Loucy (cell line): Measurements from ENCODE around the gene PYGM.

Experiments
- H2AFZ ChIP-seq: fragments of 200-600 bp; sonication (generic); 2 replicates; pipeline ENCODE4 v1.6.0; 2016; ENCODE audit warnings: antibody characterized with exemption, mild to moderate bottlenecking, low read length, moderate library complexity
- H3F3A ChIP-seq: fragments of 200-600 bp; 2 replicates; pipeline ENCODE4 v1.6.0; 2016; ENCODE audit warnings: antibody characterized with exemption, low read depth, mild to moderate bottlenecking
- H3K27me3 ChIP-seq: fragments of 200-600 bp; sonication (generic); 2 replicates; pipeline ENCODE4 v1.6.1; 2014; ENCODE audit warnings: low read length, mild to moderate bottlenecking; ENCODE audit not compliant: insufficient read depth, poor library complexity, severe bottlenecking
- H3K36me3 ChIP-seq: fragments of 200-600 bp; sonication (generic); 2 replicates; pipeline ENCODE4 v1.6.1; 2016; ENCODE audit warnings: low read length; ENCODE audit not compliant: insufficient read depth
- H3K4me1 ChIP-seq: fragments of 200-600 bp; sonication (generic); 2 replicates; pipeline ENCODE4 v1.5.1; 2014; ENCODE audit warnings: low read length, mild to moderate bottlenecking; ENCODE audit not compliant: insufficient read depth, poor library complexity, severe bottlenecking
- H3K4me2 ChIP-seq: fragments of 200-600 bp; sonication (generic); 2 replicates; pipeline ENCODE4 v1.6.0; 2014; ENCODE audit warnings: antibody characterized with exemption, low read length, low read depth, mild to moderate bottlenecking; ENCODE audit not compliant: poor library complexity, severe bottlenecking
- H3K4me3 ChIP-seq: fragments of 200-600 bp; sonication (generic); 2 replicates; pipeline ENCODE4 v1.5.1; 2014; ENCODE audit warnings: low read length, mild to moderate bottlenecking, mixed read lengths; ENCODE audit not compliant: poor library complexity, severe bottlenecking
- H3K79me2 ChIP-seq: fragments of 200-600 bp; sonication (generic); 2 replicates; pipeline ENCODE4 v1.6.1; 2014; ENCODE audit warnings: low read length; ENCODE audit not compliant: insufficient read depth
- H3K9ac ChIP-seq: fragments of 200-600 bp; sonication (generic); 2 replicates; pipeline ENCODE4 v1.6.0; 2014; ENCODE audit warnings: mild to moderate bottlenecking, low read depth, low read length, moderate library complexity; ENCODE audit not compliant: poor library complexity, severe bottlenecking
- H3K9me2 ChIP-seq: fragments of 200-600 bp; sonication (generic); replicated peaks from 2 replicates; pipeline ENCODE4 v1.6.1; 2016; ENCODE audit warnings: low read depth, low read length, mixed read lengths
- H3K9me3 ChIP-seq: fragments of 200-600 bp; sonication (generic); 2 replicates; pipeline ENCODE4 v1.6.1; 2014; ENCODE audit warnings: mild to moderate bottlenecking, antibody characterized with exemption, low read length, low read depth; ENCODE audit not compliant: insufficient read depth
- H4K20me1 ChIP-seq: fragments of 200-600 bp; sonication (generic); 2 replicates; pipeline ENCODE4 v1.6.0; 2014; ENCODE audit warnings: antibody characterized with exemption, low read length, mild to moderate bottlenecking; ENCODE audit not compliant: insufficient read depth, poor library complexity, severe bottlenecking
- EZH2phosphoT487 ChIP-seq: fragments of 200-600 bp; IDR thresholded peaks from 2 replicates; pipeline ENCODE4 v1.6.1; 2018; ENCODE audit warnings: antibody characterized with exemption, mild to moderate bottlenecking, moderate library complexity, borderline replicate concordance
- TF ChIP-seq, protein P1 (sequence below): fragments of 200-600 bp; sonication (generic); conservative IDR thresholded peaks from 2 replicates; pipeline ENCODE4 v1.5.1; 2014; ENCODE audit warnings: mild to moderate bottlenecking, antibody characterized with exemption, low read length

Gene PYGM

DNA sequence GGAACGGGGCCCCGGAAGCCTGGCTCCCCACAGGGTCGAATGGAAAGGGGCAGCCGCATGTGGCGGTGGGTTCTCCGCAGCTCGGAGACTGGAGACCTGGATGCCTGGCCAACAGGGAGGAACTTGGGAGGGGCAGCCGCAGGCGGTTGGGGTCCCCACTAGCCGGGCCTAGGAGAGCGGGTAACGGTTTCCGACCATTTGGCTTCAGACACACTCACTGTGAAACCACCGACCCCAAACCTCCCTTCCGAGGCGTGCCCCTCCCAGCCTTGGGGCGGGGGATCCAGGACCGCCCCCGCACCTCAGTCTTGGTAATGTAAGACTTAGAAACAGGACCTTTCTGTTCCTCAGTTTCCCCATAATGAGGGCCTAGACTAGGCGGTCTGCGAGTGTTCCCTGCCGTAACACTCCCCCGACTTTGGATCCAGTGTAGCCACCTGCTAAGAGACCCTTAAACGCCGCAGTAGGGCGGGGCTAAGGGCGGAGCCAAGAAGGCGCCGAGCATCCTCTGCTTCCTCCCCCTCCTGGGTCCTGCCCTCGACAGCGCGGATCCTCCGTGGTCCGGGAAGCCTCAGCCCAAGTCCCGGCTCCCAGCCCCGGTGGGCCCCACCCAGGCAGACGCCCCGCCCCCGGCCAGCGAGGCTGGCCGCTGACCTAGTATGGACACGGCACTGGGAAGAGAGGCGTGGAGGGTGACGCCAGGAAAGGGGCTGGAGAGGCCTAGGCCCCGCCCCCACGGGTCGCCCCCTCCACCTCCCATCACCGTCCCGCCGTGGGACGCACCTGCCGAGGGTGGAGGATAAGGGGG, 14.0 kb downstream of the PYGM start:
- H3K36me3 ChIP-seq, result no peaks in the 10 kb centered on the region
- peak overlapping the region; percentile 40; the same call in 1 of the 2 replicates for H2AFZ ChIP-seq
- H3K4me3 ChIP-seq, result peak overlapping the region; percentile 91
- no peaks in the 10 kb centered on the region for H3K9me3 ChIP-seq
- peaks cover 52% of the 10 kb centered on the region for H3K4me1 ChIP-seq
- H3F3A ChIP-seq, result peaks cover 4% of the 10 kb centered on the region
- peaks cover 33% of the 10 kb centered on the region for H3K79me2 ChIP-seq
- TF ChIP-seq, protein P1, sequence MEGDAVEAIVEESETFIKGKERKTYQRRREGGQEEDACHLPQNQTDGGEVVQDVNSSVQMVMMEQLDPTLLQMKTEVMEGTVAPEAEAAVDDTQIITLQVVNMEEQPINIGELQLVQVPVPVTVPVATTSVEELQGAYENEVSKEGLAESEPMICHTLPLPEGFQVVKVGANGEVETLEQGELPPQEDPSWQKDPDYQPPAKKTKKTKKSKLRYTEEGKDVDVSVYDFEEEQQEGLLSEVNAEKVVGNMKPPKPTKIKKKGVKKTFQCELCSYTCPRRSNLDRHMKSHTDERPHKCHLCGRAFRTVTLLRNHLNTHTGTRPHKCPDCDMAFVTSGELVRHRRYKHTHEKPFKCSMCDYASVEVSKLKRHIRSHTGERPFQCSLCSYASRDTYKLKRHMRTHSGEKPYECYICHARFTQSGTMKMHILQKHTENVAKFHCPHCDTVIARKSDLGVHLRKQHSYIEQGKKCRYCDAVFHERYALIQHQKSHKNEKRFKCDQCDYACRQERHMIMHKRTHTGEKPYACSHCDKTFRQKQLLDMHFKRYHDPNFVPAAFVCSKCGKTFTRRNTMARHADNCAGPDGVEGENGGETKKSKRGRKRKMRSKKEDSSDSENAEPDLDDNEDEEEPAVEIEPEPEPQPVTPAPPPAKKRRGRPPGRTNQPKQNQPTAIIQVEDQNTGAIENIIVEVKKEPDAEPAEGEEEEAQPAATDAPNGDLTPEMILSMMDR, result no peak
- no peak for TF ChIP-seq EZH2phosphoT487
- H3K4me2 ChIP-seq, result peak overlapping the region; percentile 95
- H4K20me1 ChIP-seq, result peaks cover 10% of the 10 kb centered on the region
- no peaks in the 10 kb centered on the region for H3K9me2 ChIP-seq
- peak overlapping the region; percentile 99 for H3K9ac ChIP-seq
- no peaks in the 10 kb centered on the region for H3K27me3 ChIP-seq

DNA sequence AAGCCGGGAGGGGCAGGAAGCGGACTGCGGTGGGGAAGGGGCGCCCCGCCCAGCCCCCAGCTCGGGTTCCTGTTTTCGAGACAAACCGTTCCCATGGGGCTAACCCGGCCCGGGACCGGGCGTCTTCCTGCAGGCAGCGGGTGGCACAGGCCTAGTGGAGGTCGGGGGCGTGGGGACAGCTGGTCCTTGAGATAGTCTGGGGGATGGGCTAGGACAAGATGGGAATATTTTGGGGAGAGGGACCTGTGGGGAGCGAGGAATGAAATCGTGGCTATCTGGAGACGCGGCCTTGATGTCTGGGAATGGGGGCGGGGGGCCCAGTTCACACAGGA, 14.6 kb downstream of the PYGM start:
- peaks cover 10% of the 10 kb centered on the region for H4K20me1 ChIP-seq
- no peaks in the 10 kb centered on the region for H3K9me3 ChIP-seq
- H3K9ac ChIP-seq, result peak overlapping the region; percentile 99
- H2AFZ ChIP-seq, result no peak overlapping the region
- H3K4me2 ChIP-seq, result peak overlapping the region; percentile 95
- TF ChIP-seq, protein P1, result no peak
- no peak for TF ChIP-seq EZH2phosphoT487
- no peaks in the 10 kb centered on the region for H3K9me2 ChIP-seq
- H3K4me3 ChIP-seq, result peak overlapping the region; percentile 91
- peaks cover 52% of the 10 kb centered on the region for H3K4me1 ChIP-seq
- H3F3A ChIP-seq, result peaks cover 4% of the 10 kb centered on the region
- peaks cover 34% of the 10 kb centered on the region for H3K79me2 ChIP-seq
- no peaks in the 10 kb centered on the region for H3K27me3 ChIP-seq
- H3K36me3 ChIP-seq, result no peaks in the 10 kb centered on the region

DNA sequence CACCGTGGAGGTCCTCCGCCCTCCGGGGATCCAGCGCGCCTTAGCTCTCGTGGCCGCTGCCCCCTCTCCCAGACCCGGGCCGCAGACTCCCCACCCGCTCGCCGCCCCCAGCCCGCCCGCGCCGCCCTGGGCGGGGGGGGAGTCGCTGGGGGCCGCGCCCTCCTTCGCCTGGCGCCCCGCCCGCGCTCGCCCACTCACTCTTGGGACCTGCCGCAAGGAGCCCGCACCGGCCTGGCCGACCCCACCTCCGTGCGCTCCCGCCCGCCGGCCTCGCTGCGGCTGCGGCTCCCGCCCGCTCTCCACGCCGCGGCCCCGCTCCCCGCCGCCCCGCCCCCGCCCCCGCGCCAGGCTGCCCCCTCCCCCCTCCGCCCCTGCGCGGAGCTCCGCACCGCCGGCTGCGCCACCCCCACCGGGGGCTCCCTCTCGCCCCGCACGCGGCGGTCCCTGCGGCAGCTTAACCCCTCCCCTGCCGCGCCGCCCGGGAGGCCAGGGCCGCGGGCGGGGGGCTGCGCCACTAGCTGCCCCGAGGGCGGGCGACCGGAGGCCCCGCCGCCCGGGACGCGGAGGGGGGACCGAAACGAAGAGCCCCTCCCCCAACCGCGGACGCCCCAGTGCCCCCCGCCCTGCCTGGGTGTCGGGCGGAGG, 15.1 kb downstream of the PYGM start:
- Histone ChIP-seq H3K79me2 (peaks cover 34% of the 10 kb centered on the region), H3K9me3 (no peaks in the 10 kb centered on the region), H3K36me3 (no peaks in the 10 kb centered on the region), H3K27me3 (no peaks in the 10 kb centered on the region), H3K4me2 (peak overlapping the region; percentile 95), H3K9me2 (no peaks in the 10 kb centered on the region), H4K20me1 (peaks cover 10% of the 10 kb centered on the region), H3K9ac (peak overlapping the region; percentile 99), H3K4me1 (peaks cover 52% of the 10 kb centered on the region), H3F3A (peaks cover 4% of the 10 kb centered on the region), H3K4me3 (peak overlapping the region; percentile 93), H2AFZ (no peak overlapping the region)
- TF ChIP-seq, protein P1, result no peak
- no peak for TF ChIP-seq EZH2phosphoT487
